B cell (primary cell): ENCODE measurements around the gene VWA7.
"Not testable (repeated sequence)": the region's sequence is repeated elsewhere in the genome, so short reads cannot be mapped to it uniquely, and the experiment has no call there.

Experiments
- CTCF ChIP-seq: fragments of 200-600 bp; IDR thresholded peaks from one replicate; pipeline ENCODE4 v1.8.0; 2022; ENCODE audit warnings: antibody characterized with exemption, mild to moderate bottlenecking
- EZH2 ChIP-seq: IDR thresholded peaks from 2 replicates; pipeline ENCODE4 v1.6.1; 2012; ENCODE audit warnings: borderline replicate concordance, low read depth, mild to moderate bottlenecking, moderate library complexity, low read length; ENCODE audit not compliant: insufficient read depth, poor library complexity, severe bottlenecking

GRCh38 chr6:31793927-31794245 lies 16.8 kb upstream of the VWA7 start:
- not testable (repeated sequence) for TF ChIP-seq CTCF, EZH2
